ENCODE measurements around the gene NAA50.

NAA50 gene

DNA sequence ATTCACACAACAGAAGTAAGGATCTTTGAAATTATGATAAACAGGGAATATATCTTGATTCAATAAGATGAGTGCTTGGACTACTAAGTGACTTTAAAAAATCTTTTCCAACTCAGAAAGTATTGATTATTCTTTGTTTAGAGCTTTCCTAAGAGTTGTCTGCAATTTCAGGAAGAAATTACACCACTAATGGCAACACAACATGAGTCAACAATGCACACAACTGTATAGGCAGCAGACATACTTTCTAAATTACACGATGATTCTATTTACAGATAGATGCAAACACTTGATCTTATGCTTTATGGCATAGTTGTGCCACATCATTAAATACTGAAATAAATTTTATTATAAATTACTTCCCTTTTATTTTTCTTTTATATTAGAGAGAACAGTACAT lies 4.4 kb downstream of the NAA50 start:
- DNase-seq, result no peak

- no peak for DNase-seq
Measured at GRCh38 chr3:113741086-113741485, 5.0 kb downstream of the NAA50 start.

DNA sequence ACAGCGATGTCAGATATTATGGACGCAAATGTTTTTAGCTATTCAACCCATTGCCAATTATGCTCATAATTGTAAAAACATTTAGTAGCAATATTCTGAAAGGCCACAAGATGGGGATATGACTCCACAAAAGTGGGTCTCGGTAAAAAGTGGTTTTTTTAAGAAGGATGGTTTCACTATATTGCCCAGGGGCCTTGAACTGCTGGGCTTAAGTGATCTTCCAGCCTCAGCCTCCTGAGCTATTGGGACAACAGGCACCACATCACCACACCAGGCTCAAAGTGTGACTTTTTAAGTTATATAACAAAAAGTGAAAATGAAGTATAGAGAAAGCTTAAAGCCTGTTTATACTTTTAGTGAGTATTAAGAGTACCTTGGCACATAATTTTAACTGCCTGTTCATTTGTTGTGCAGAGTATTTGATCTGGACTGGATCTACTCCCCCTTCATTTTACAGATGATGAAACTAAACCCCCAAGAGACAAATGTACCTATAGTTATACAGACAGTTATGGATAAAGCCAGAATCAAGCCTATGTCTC lies 9.4 kb downstream of the NAA50 start:
- no peak for DNase-seq

DNA sequence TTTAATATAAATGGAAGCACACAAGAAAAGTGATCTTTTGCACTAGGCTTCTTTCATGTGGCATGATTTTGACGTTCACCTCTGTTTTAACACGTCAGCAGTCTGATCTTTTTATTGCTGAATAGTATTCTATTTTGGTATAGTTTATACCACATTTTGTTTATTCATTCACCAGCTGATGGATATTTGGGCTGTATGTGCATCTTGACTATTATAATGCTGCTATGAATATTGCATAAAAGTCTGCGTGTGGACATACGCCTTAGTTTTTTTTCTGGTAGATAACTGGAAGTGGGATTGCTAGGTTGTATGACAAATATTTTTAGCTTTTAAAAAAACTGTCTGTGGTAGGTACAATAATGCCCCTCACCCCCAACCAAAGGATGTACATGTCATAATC lies 14.4 kb downstream of the NAA50 start:
- DNase-seq, result no peak

- no peak for DNase-seq
Measured at GRCh38 chr3:113730550-113730949, 15.5 kb downstream of the NAA50 start.

DNA sequence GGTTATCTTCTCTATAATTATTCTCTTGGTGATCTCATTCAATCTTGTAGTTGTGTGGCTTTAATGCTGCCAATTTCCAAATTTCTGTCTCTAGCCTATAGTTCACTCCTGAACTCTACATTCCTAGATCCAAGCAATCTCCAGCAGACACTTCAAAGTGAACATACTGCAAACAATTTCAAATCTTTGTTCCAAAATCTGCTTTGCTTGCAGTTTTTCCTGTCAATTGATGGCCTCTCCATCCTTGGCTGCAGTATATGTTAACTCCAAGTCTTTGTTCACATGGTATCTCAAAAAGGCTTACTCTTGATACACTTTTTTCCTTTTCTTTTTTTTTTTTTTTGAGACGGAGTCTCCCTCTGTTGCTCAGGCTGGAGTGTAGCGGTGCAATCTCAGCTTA lies 17.4 kb downstream of the NAA50 start:
- DNase-seq, result no peak

GRCh38 chr3:113721636-113722035 lies 24.4 kb downstream of the NAA50 start:
- DNase-seq, result no peak

DNA sequence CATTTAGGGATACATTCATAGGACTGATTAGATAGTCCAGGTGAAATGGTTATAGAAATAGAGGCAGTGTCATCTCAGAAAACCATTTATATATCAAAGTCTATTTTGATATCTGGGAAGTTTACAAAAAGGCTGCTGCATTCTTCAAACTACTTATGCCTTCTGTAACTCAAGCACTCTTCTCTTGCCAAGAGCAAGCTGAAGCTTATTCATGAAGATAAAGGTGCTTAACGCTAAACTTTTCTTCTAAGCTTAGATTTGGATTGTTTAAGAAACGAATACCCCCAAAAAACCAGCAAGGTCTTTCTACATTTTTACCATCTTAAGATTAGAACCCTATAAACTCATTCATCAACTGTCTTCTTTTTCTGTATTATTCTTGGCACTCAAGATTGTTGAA lies 26.3 kb downstream of the NAA50 start:
- no peak for DNase-seq

GRCh38 chr3:113719294-113719693 lies 26.8 kb downstream of the NAA50 start:
- no peak for DNase-seq

GRCh38 chr3:113717818-113718217 lies 28.2 kb downstream of the NAA50 start:
- DNase-seq, result no peak

GRCh38 chr3:113717308-113717707 lies 28.7 kb downstream of the NAA50 start:
- no peak for DNase-seq

DNA sequence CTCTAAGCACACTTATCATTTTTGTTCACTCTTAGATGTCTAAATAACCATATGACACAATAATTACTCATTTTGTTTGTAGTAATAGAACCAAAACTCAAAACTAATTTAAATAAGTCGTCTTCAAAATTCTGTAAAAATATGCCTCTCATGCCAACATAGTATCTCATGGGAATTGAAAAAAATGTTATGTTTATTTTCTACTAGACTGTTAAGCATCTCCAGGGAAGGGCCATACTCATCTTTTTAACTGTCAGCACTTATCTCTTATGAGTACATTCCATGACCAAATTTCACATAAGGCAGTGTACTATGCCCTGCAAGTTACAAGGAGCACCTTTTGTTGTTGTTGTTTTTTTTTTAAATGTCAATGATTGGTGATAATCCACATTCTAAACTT lies 31.3 kb downstream of the NAA50 start:
- DNase-seq, result no peak

GRCh38 chr3:113712129-113712528 lies 33.9 kb downstream of the NAA50 start:
- DNase-seq, result no peak

DNA sequence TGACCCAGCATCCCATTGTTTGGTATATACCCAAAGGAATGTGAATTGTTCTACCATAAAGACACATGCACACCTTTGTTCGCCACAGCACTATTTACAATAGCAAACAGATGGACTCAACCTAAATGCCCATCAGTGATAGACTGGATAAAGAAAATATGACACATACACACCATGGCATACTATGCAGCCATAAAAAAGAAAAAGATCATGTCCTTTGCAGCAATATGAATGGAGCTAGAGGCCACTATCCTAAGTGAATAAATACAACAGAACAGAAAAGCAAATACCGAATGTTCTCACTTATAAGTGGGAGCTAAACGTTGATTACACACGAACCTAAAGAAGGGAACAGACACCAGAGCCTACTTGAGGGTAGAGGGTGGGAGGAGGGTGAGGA lies 38.2 kb downstream of the NAA50 start:
- no peak for DNase-seq

- DNase-seq, result no peak
Measured at GRCh38 chr3:113698956-113699355, 47.1 kb downstream of the NAA50 start.

DNA sequence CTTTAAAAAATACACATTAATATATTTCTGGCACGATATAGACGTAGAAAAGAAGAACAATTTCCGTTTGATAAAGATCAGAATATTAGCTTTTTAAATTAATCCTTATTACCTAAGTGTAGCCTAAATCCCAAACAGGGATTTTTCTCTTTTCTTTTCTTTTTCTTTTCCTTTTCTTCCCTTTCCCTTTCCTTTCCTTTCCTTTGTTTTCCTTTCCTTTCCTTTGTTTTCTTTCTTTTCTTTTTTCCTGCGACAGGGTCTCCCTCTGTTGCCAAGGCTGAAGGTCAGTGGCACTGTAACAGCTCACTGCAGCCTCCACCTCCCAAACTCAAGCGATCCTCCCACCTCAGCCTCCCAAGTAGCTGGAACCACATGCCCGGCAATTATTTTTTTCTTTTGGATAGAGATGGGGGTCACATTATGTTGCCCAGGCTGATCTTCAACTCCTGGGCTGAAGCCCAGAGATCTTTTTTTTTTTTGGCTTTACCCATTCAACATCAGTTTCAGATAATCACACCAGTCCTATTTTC lies 47.8 kb downstream of the NAA50 start:
- DNase-seq, result no peak

DNA sequence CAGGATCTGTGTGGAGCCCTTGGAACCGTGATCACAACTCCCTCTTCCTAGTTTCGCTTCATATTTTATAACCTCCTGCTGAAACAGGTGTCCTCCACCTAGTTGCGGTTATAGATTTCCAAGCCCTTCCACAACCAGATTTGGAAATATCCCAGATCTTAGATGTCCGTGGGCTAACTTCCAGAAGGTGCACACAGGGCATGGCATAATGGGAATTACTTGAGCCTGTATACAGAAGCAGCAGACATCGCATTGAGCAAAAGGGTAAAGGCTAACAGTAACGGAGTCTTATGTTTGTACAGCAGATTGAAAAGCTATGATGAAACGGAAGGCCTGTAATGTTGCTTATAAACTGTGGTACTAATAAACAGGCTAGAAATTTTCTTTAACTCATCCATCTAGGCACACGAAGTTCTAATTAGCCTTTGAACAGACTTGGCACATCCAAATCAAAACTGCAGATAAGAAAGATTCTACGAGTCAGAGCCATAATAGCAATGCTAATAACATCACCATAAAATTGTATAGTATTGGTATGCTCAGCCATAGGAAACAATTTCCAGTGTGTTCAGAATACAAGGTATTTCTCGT lies 48.5 kb downstream of the NAA50 start:
- no peak for DNase-seq

DNA sequence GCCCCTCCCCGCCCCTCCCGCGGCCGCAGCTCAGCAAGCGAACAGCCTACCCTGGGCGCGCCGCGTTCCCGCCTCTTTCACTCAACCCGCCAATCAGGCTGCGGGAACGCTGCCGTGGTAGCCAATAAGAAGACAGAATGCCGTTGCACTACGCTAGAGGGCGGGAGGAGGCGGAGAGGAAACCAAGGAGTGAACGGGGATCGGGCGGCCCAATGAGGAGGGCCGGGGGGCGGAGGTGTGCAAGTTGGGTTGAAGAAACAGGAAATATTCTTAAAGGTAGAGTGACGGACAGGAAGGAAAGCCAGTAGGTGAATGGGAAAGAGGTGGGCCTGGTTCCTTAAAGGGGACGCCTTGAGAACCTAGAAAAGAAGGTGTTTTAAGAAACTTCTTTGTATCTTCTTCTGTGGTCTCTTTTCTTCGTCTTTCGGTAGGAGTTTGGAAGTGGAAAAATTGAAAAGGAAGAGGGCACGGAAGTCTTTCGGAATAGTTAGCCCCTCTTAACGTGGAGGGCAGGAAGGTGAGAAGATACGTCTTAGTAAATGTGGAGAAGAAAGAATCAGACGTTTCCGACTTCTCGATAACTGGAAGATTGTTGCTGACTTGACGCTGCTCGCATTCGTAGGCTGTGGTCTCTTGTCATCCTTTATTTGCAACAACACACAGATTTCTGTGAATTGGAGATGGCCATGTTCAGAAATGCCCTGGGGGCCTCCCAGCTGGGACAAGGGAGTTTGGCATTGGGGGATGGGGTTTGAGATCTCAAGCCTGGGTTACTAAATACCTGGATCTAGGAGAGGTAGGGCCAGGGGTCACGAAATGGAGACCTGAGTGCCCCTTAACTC lies 49.2 kb downstream of the NAA50 start:
- DNase-seq, result peak; percentile 98

GRCh38 chr3:113695786-113696645 lies 50.0 kb downstream of the NAA50 start, which contains the start of gene USF3:
USF3 (minus strand) TSS chr3:113696642; CDS start chr3:113674878, 21,764 bp downstream.
- peak; percentile 90 for DNase-seq

GRCh38 chr3:113695431-113695785 lies 50.6 kb downstream of the NAA50 start:
- no peak for DNase-seq

DNA sequence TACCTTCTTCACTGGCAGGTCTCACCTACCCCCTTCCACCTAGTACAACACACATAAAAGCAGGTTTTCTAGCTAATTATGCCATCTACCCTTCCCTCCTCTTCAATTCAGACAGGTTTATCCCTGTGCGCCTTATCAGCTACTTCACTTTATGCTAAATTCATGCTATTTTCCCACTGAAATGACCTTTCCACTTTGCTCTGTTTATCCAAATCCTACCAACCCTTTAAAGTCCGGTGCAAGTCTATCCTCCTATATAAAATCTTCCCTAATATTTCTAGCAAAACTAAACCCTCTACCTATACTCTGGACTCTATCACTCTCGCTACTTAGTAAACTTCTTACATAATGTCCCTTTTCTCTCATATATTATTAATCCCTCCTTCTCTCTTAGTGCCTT lies 55.6 kb downstream of the NAA50 start:
- no peak for DNase-seq

DNA sequence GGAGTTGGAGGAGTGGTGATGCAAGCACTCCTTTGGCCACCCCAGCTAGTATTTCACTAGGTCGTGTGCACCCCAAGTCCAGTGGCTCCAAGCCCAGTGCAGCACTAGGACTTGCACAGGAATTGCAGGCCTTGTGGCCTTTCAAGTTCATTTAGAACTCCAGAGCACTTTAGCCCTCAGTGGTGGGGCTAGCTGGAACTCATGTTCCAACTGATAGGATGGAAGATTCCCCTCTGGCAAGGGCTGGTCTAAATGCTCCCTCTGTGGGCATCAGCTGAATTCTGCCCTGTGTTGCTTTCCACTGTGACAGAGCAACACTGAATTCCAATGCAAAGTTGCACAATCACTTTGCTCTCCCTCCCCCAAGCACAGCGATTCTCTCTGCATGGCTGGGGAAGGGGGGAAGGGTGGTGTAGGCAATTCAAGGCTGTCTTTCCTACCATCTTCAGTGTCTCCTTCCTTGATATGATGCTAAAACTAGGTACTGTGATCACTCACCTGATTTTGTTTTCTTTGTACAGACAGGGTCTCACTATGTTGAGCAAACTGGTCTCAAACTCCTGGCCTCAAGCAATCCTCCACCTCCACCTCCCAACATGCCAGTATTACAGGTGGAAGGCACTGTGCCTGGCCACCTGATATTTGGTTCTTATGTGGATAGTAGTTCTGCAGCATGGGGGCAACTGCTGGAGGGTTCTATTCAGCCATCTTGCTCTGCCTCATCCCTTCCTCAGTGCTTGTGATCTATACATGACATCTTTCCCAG lies 59.9 kb downstream of the NAA50 start:
- DNase-seq, result no peak

All from activated CD8-positive, alpha-beta memory T cell treated with anti-CD3 and anti-CD28 coated beads for 24 hours (primary cell).